Spleen (tissue), 7 donors: ENCODE results near the gene TMEM127.

Experiments used
- POLR2AphosphoS5 ChIP-seq, 3 donors: sonication (generic); formaldehyde crosslinking; IDR thresholded peaks; one replicate each; pipeline ENCODE4 v1.5.1; 2017; ENCODE audit warnings: antibody characterized with exemption in 3 of 3
- TF ChIP-seq, protein P1 (sequence below), 11 experiments: fragments of 200-600 bp in 7 of 11; fragments of 450-650 bp in 4 of 11; sonication (generic) in 4 of 11; IDR thresholded peaks in 8 of 11; conservative IDR thresholded peaks in 3 of 11; 1 replicate in 7 of 11; 2 replicates in 4 of 11; pipeline versions ENCODE4 v1.4.0 to v1.8.0; 2016 to 2021; ENCODE audit warnings: antibody characterized with exemption in 11 of 11, inconsistent platforms in 4 of 11, mild to moderate bottlenecking in 1 of 11
- donor health status: DM: no; HTN: no; CAD: no; lungs with moderate emphysema.
- donor health status: DM: no; HTN: no; CAD: no.
- donor health status: DM: no; HTN: no; CAD: no.

DNA sequence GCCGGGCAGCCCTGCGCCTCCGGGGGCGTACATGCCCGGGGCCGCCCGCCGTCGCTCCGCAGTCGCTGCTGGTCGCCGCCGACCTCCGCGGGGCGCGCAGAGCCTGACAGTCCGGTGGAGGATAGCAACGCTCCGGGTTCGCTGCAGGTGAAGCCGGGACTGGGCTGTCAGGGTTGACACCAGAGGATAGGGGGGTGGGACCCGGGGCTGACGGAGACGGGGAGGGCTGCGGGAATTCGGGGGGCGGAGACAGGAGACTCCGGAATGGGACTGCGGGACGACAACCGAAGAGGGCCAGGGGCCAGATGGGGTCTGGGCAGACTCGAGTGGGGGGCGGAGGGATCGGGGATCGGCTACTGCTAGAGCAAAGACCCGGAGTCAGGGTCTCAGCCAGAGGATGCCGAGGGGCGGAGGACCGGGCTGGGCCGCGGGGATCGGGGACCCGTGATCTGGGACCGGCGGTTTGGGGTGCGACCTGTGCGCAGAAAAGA is 403 bp downstream of the TMEM127 start:
- TF ChIP-seq, protein P1, sequence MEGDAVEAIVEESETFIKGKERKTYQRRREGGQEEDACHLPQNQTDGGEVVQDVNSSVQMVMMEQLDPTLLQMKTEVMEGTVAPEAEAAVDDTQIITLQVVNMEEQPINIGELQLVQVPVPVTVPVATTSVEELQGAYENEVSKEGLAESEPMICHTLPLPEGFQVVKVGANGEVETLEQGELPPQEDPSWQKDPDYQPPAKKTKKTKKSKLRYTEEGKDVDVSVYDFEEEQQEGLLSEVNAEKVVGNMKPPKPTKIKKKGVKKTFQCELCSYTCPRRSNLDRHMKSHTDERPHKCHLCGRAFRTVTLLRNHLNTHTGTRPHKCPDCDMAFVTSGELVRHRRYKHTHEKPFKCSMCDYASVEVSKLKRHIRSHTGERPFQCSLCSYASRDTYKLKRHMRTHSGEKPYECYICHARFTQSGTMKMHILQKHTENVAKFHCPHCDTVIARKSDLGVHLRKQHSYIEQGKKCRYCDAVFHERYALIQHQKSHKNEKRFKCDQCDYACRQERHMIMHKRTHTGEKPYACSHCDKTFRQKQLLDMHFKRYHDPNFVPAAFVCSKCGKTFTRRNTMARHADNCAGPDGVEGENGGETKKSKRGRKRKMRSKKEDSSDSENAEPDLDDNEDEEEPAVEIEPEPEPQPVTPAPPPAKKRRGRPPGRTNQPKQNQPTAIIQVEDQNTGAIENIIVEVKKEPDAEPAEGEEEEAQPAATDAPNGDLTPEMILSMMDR (IDR thresholded peaks at IDR 0.05 in 8 of 11, conservative IDR thresholded peaks at IDR 0.05 in 3 of 11): no peak
- TF ChIP-seq POLR2AphosphoS5 (IDR thresholded peaks at IDR 0.05): no peak
